C4-2B (cell line): ENCODE data around the gene ATP5F1D.

Experiments used
- ZFX ChIP-seq: fragments of 450-650 bp; IDR thresholded peaks from 2 replicates; pipeline ENCODE4 v1.6.1; 2017
- TF ChIP-seq, protein P1 (sequence below): fragments of 450-650 bp; conservative IDR thresholded peaks from 2 replicates; pipeline ENCODE4 v1.5.1; 2017; ENCODE audit warnings: mild to moderate bottlenecking

DNA sequence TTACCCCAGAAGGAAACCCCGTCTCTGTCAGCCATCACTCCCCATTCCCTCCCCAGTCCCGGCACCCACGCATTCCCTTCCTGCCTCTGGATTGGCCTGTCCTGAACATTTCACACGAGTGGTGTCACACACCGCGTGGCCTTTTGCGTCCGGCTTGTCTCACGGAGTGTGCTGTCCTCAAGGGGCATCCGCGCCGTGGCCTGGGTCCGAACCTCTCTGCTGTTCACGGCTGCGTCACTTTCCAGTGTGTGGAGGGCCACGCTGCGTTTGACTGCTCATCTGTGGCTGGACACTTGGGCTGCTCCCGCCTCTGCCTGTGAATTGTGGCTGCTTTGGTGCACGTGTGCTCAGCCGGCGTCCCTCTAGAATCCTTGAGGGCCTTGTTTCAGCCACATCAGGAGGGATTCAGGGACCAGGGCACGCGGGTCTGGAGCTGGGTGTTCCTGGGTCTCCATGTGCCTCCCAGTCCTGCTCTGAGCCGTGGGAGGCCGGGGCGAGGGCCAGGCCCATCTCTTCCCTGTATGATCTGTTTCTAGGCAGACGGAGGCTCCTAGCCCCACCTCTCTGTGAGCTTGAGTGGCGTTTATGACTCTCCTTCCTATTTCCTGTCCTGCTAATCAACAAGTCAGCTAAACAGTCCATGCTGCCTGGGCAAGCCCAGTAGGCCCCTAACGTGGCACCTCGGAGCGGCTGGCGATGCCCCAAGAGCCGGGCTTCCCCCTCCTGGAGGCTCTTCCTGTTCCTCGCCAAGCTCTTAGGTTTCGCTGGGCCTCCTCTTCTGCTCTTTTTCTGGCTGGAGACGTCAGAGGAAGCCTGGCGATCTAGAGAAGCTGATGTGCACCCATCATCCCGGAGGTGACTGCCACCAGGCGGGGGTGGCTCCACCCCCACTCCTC, 27.9 kb upstream of the ATP5F1D start:
- TF ChIP-seq, protein P1, sequence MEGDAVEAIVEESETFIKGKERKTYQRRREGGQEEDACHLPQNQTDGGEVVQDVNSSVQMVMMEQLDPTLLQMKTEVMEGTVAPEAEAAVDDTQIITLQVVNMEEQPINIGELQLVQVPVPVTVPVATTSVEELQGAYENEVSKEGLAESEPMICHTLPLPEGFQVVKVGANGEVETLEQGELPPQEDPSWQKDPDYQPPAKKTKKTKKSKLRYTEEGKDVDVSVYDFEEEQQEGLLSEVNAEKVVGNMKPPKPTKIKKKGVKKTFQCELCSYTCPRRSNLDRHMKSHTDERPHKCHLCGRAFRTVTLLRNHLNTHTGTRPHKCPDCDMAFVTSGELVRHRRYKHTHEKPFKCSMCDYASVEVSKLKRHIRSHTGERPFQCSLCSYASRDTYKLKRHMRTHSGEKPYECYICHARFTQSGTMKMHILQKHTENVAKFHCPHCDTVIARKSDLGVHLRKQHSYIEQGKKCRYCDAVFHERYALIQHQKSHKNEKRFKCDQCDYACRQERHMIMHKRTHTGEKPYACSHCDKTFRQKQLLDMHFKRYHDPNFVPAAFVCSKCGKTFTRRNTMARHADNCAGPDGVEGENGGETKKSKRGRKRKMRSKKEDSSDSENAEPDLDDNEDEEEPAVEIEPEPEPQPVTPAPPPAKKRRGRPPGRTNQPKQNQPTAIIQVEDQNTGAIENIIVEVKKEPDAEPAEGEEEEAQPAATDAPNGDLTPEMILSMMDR = no peak
- no peak for TF ChIP-seq ZFX
